Skeletal muscle tissue (tissue), 4 donors: ENCODE measurements around the gene ABHD18. TPM values are rescaled to one million over a fixed set of nuclear protein-coding genes. Genes with fewer than 3 reads are reported as not detected.
"Not testable (repeated sequence)": the region's sequence is repeated elsewhere in the genome, so short reads cannot be mapped to it uniquely, and the experiment has no call there.

Experiments
- H3K27ac ChIP-seq: one replicate; pipeline ENCODE4 v1.7.0; 2013; ENCODE audit warnings: mild to moderate bottlenecking, low read depth, low read length, inconsistent platforms
- H3K27me3 ChIP-seq, 3 donors: one replicate each; pipeline ENCODE4 v1.7.0; 2013; ENCODE audit warnings: low read length in 3 of 3; ENCODE audit not compliant: control insufficient read depth in 3 of 3, insufficient read depth in 3 of 3
- H3K36me3 ChIP-seq, 3 donors: one replicate each; pipeline ENCODE4 v1.7.0; 2013; ENCODE audit warnings: low read length in 3 of 3; ENCODE audit not compliant: control insufficient read depth in 3 of 3, insufficient read depth in 3 of 3
- H3K4me1 ChIP-seq, 3 donors: one replicate each; pipeline ENCODE4 v1.7.0; 2013; ENCODE audit warnings: low read length in 3 of 3, mild to moderate bottlenecking in 3 of 3; ENCODE audit not compliant: control insufficient read depth in 3 of 3, insufficient read depth in 3 of 3
- H3K4me3 ChIP-seq, 3 donors: one replicate each; pipeline ENCODE4 v1.7.0; 2013; ENCODE audit warnings: low read length in 3 of 3
- H3K9ac ChIP-seq, 3 donors: one replicate each; pipeline ENCODE4 v1.7.0; 2013; ENCODE audit warnings: low read length in 3 of 3, mild to moderate bottlenecking in 3 of 3, moderate library complexity in 2 of 3, low read depth in 1 of 3
- H3K9me3 ChIP-seq, 3 donors: one replicate each; pipeline ENCODE4 v1.7.0; 2013; ENCODE audit warnings: low read length in 3 of 3; ENCODE audit not compliant: control insufficient read depth in 3 of 3
- total RNA-seq: library from RNA; depleted of rRNA; stranded (reverse); fragments of >200 nt; gene quantifications from one replicate; pipeline ENCODE4 v1.2.3, GENCODE V29; 2014
- donor health status: Osteomylitis.

The ABHD18 gene
- 13.6 TPM for total RNA-seq

DNA sequence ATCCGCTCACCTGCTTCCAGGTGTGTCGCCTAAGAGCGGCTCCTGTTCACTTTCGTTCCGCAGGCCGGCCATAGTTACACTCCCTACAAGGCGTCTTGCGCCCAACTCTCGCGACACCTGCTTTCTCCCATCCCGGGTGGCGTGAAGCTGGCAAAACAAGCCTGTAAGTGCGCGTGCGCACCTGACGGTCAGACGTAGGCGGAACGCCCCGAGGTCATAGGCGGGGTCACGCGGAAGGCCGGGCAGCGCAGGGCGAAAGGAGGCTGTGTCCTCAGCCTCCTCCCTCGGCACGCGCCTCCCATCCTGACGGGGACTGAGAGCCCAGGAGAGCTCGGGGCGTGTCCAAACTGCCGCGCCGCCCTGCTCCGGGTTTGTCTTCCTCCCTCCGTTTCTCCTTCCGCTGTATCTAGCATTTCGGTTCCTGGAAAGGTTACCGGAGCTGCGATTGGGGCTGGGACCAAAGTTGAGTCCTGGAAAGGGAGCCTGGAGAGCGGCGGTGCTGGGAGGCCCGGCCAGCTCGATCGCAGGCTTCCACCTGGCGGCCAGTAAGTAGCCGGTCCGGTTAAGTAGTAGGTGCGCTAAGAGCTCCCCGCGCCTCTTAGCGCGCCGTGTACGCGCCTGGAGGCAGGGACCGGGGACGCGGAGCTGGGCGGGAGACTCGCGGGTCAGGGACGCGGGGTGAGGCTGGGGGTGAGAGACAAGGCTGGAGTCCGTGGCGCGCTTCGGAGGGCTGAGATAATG lies at the start of gene ABHD18, which contains the start of gene MFSD8:
ABHD18 (plus strand) TSS at position 345 of the 741 bp plus-strand sequence. CDS start 17,550 bp downstream, outside the sequence.
MFSD8 (minus strand) TSS at position 112 of the 741 bp plus-strand sequence; CDS start at position 72, 40 bp downstream.
- Histone ChIP-seq H3K9ac (peak within 1 kb of the TSS; percentile 98 to 99 (median 98)), H3K9me3 (no peaks in the 10 kb centered on the region), H3K4me3 (peak within 1 kb of the TSS; percentile 80 to 98 (median 97)), H3K27ac (peak within 1 kb of the TSS; percentile 97), H3K36me3 (peaks cover 0 to 2% (median 0%) of the 10 kb centered on the region in 3 donors), H3K27me3 (no peaks in the 10 kb centered on the region), H3K4me1 (peaks cover 4 to 15% (median 5%) of the 10 kb centered on the region in 3 donors)

DNA sequence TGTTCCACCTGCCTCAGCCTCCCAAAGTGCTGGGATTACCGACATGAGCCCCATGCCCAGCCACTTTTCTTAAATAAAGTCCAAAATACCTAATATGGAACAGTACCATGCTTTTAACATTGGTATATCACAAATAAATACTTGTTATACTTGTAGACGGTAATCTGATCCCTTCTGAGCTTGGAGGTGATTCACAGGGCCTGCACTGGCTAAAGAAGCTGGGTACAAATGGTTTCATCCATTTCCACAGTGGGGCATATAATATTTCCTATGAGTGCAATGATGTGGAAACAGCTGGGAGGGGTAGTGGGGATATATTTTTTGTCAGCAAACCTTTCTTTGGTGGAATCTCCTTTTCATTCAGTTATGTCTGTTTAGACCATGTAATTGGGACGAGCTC lies 48.7 kb upstream of the ABHD18 start:
- Histone ChIP-seq H3K36me3 (peaks cover 3 to 15% (median 13%) of the 10 kb centered on the region in 3 donors), H3K27ac (no peak overlapping the region), H3K4me1 (peaks cover 0 to 12% (median 0%) of the 10 kb centered on the region in 3 donors), H3K9me3 (no peaks in the 10 kb centered on the region), H3K9ac (no peak overlapping the region), H3K27me3 (no peaks in the 10 kb centered on the region), H3K4me3 (no peak overlapping the region)

DNA sequence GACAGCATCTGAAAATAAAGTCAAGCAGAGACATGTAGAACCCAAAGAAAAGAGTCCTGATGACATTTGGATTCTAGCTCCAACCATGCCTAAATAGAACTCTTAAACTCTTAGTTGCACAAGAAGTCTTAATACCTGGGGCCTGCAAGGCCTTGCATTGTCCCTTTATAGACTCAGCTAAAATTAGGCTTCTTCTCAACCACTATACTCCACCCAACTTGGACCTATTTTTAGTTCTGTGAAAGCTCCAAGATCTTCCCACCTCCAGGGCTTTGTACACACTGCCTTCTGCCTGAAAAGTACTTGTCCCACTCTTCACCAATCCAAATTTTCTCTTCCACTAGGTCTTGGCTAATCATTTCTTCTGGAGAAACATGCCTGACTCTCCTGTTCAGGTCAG lies 48.1 kb upstream of the ABHD18 start:
- Histone ChIP-seq H3K9ac (no peak overlapping the region), H3K36me3 (peaks cover 3 to 18% (median 14%) of the 10 kb centered on the region in 3 donors), H3K9me3 (no peaks in the 10 kb centered on the region), H3K27ac (no peak overlapping the region), H3K4me1 (peaks cover 0 to 12% (median 0%) of the 10 kb centered on the region in 3 donors), H3K4me3 (no peak overlapping the region), H3K27me3 (no peaks in the 10 kb centered on the region)

DNA sequence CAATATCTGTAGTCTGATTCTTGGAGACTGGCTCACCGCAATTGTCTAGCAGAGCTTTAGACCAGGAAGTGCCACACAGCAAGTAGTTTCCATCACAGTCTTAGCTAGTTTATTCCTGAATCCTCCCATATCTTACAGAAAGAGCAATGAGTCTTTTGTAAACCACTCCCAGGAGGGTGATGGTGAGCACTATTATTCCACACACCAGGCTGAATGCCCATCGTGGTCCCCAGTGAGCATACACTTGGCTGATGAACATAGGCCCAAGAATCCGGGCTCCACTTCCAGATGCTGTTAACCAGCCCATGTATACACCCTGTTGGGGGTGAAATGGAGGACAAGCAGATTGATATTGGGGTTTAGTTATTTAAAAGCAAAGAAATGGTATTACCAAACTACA lies 44.7 kb upstream of the ABHD18 start:
- peaks cover 3 to 18% (median 16%) of the 10 kb centered on the region in 3 donors for H3K36me3 ChIP-seq
- no peak overlapping the region for H3K27ac ChIP-seq
- no peaks in the 10 kb centered on the region for H3K9me3 ChIP-seq
- no peak overlapping the region for H3K4me3 ChIP-seq
- no peak overlapping the region for H3K9ac ChIP-seq
- no peaks in the 10 kb centered on the region for H3K27me3 ChIP-seq
- H3K4me1 ChIP-seq, result peaks cover 0 to 12% (median 0%) of the 10 kb centered on the region in 3 donors

DNA sequence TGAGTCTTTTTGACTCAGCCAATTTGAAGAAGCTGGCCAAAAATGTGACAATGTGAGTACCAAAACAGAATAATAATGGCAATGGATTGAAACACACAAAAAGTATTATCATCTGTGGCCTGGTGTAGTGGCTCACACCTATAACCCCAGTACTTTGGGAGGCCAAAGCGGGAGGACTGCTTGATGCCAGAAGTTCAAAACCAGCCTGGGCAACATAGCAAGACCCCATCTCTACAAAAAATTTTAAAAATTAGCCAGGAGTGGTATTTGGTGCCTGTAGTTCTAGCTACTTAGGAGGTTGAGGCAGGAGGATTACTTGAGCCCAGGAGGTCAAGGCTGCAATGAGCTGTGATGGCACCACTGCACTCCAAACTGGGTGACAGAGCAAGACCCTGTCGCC lies 43.0 kb upstream of the ABHD18 start:
- Histone ChIP-seq H3K9ac (no peak overlapping the region), H3K4me1 (peaks cover 0 to 3% (median 0%) of the 10 kb centered on the region in 3 donors), H3K27me3 (no peaks in the 10 kb centered on the region), H3K4me3 (no peak overlapping the region), H3K9me3 (no peaks in the 10 kb centered on the region), H3K36me3 (peaks cover 3 to 22% (median 15%) of the 10 kb centered on the region in 3 donors), H3K27ac (no peak overlapping the region)

DNA sequence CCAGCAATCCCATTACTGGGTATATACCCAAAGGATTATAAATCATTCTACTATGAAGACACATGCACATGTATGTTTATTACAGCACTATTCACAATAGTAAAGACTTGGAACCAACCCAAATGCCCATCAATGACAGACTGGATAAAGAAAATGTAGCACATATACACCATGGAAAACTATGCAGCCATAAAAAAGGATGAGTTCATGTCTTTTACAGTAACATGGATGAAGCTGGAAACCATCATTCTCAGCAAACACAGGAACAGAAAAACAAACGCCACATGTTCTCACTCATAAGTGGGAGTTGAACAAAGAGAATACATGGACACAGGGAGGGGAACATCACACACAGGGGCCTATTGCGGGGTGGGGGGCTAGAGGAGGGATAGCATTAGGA lies 39.5 kb upstream of the ABHD18 start:
- H3K36me3 ChIP-seq, result peaks cover 7 to 25% (median 20%) of the 10 kb centered on the region in 3 donors
- H3K9ac ChIP-seq, H3K4me3 ChIP-seq, H3K9me3 ChIP-seq, H3K27me3 ChIP-seq, H3K27ac ChIP-seq, H3K4me1 ChIP-seq: not testable (repeated sequence)

DNA sequence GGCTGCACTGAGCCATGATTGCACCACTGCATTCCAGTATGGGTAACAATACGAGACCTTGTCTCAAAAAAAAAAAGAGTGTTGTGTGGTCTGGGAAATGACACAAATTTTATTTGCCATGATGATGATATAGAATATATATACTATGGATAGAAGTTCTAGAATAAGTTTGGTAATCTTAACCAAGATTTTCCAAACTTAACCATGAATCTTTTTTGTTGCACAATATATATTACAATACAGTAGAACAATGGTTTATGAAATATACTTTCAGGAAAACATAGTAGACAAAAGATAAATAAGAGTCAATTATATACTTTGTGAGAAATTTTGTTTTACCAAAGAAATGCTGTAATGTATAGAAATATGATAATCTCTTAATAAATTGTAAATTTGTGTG lies 35.0 kb upstream of the ABHD18 start:
- Histone ChIP-seq H3K36me3 (peaks cover 11 to 18% (median 14%) of the 10 kb centered on the region in 3 donors), H3K27me3 (no peaks in the 10 kb centered on the region), H3K4me1 (no peaks in the 10 kb centered on the region)

DNA sequence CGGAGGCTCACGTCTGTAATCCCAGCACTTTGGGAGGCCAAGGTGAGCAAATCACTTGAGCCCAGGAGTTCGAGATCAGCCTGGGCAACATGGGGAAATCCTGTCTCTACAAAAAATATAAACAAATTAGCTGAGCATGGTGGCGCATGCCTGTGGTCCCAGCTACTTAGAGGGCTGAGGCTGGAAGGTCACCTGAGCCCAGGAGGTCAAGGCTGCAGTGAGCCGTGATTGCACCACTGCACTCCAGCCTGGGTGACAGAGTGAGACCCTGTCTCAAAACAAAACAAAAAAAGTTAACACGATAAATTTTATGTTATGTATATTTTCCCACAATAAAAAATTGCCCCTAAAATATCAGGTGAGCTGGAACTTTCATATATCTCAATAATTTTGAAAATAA lies 33.4 kb upstream of the ABHD18 start:
- H3K36me3 ChIP-seq, result peaks cover 11 to 14% (median 11%) of the 10 kb centered on the region in 3 donors
- H3K9me3 ChIP-seq, result not testable (repeated sequence)

More for the DNA sequence above, 35.0 kb upstream of the ABHD18 start:
- Histone ChIP-seq H3K4me3 (no peak overlapping the region), H3K9me3 (no peaks in the 10 kb centered on the region), H3K9ac (no peak overlapping the region), H3K27ac (no peak overlapping the region)

DNA sequence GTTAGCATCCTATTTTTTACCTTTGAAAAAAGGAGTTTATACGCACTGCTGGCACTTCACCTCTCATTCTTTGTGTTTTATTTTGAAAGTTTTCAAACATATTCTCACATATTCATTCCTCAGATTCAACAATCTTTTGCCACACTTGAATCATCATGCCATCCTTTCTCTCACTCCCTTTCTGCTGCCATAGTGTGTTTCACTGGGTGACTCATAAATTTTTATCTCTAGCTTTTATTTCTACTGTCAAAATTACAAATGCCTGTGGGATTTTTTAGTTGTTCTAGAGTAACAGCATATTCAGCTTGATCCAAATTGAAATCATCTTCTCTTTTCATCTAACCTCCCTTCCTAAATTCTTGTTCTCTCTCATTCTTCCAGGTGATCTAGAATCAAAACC lies 28.2 kb upstream of the ABHD18 start:
- no peak overlapping the region for H3K4me3 ChIP-seq
- no peaks in the 10 kb centered on the region for H3K27me3 ChIP-seq
- H3K9ac ChIP-seq, result no peak overlapping the region
- no peaks in the 10 kb centered on the region for H3K4me1 ChIP-seq
- H3K27ac ChIP-seq, result no peak overlapping the region
- H3K36me3 ChIP-seq, result peaks cover 0 to 7% (median 5%) of the 10 kb centered on the region in 3 donors
- no peaks in the 10 kb centered on the region for H3K9me3 ChIP-seq

More for the DNA sequence above, 33.4 kb upstream of the ABHD18 start:
- H3K4me3 ChIP-seq, H3K4me1 ChIP-seq, H3K27me3 ChIP-seq, H3K27ac ChIP-seq, H3K9ac ChIP-seq: not testable (repeated sequence)

DNA sequence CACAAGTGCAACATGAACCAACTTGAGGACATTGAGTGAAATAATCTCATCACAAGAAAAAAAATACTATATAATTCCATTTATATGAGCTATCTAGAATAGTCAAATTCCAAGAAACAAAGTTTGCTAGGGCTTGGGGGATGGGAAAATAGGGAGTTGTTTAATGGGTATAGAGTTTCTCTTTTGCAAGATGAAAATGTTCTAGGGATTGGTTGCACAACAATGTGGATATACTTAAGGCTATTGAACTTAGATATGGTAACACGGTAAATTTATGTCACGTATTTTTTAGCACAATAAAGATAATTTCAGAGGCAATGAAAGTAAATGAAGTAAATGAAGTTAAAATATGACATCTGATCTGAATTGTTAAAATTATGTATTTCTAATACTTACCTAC lies 8.1 kb upstream of the ABHD18 start:
- Histone ChIP-seq H3K27ac (no peak overlapping the region), H3K4me3 (no peak overlapping the region), H3K9me3 (no peaks in the 10 kb centered on the region), H3K4me1 (no peaks in the 10 kb centered on the region), H3K9ac (no peak overlapping the region), H3K27me3 (no peaks in the 10 kb centered on the region), H3K36me3 (peaks cover 2 to 5% (median 5%) of the 10 kb centered on the region in 3 donors)
